KOPT-K1 (cell line): Measurements from ENCODE around the gene TACC2.

Experiments used
- H3K27ac ChIP-seq: fragments of 200-600 bp; sonication (generic); 2 replicates; pipeline ENCODE4 v1.5.1; 2016; ENCODE audit warnings: antibody characterized with exemption, mild to moderate bottlenecking, low read depth, low read length; ENCODE audit not compliant: poor library complexity, severe bottlenecking
- H3K36me3 ChIP-seq: fragments of 200-600 bp; sonication (generic); 2 replicates; pipeline ENCODE4 v1.5.1; 2017; ENCODE audit warnings: antibody characterized with exemption, mild to moderate bottlenecking, low read length, moderate library complexity; ENCODE audit not compliant: insufficient read depth
- H3K9me3 ChIP-seq: fragments of 200-600 bp; sonication (generic); 2 replicates; pipeline ENCODE4 v1.5.1; 2017; ENCODE audit warnings: antibody characterized with exemption, low read length, mild to moderate bottlenecking; ENCODE audit not compliant: insufficient read depth, poor library complexity, severe bottlenecking

Gene TACC2

GRCh38 chr10:122034149-122034756 lies 45.3 kb downstream of the TACC2 start:
- H3K36me3 ChIP-seq = no peaks in the 10 kb centered on the region
- no peak overlapping the region for H3K27ac ChIP-seq

DNA sequence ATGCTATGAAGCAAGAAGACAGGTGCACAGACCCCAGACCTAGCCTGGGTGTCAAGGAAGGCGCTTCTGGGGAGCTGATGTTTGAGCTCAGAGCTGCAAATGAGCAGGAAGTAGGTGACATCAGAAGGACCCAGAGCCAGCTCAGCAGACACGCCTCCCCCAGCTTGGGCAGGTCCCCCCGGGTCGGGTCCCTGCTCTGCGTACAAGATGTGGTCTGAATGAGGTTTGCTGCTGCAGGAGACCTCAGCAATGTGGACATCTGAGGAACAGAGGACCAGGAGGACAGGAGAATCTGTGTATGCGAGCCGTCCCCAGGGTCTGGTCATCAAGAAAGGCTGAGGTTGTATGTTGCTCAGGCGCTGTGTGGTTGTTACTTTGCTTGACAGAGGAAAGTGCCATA lies 51.8 kb downstream of the TACC2 start:
- Histone ChIP-seq H3K9me3 (no peaks in the 10 kb centered on the region), H3K36me3 (no peaks in the 10 kb centered on the region), H3K27ac (no peak overlapping the region)

More at GRCh38 chr10:122034149-122034756, 45.3 kb downstream of the TACC2 start:
- no peaks in the 10 kb centered on the region for H3K9me3 ChIP-seq

GRCh38 chr10:122042836-122043235 lies 53.9 kb downstream of the TACC2 start:
- Histone ChIP-seq H3K9me3 (no peaks in the 10 kb centered on the region), H3K36me3 (no peaks in the 10 kb centered on the region), H3K27ac (no peak overlapping the region)

DNA sequence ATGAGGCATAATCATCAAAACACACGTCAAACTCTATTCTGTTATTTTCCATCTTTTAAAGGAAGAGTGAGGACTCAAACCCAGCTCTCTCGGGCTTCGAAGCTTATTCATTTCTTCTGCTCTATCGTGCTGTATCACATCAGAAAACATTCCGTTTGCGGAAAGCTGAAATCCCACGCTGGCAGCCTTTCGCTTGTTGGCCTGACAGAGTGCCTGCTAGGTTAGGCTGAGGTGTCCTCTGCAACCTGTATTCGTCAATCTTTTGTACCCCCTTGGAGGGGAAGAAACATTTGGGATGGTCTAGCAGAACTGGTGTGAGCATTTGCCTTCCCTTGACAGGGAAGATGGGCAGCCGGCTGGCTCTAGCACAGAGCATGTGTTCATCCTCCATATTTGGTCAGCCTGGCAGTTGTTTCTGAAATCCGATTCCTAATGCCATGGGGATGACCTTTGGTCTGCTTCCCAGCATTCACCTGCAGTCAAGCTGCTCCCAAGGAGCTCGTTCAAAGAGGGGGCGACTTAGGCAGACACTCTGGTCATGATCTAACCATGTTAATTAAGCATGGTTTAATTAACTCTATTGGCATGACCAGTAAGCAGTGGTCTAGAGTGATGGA lies 55.2 kb downstream of the TACC2 start:
- no peaks in the 10 kb centered on the region for H3K9me3 ChIP-seq
- no peak overlapping the region for H3K27ac ChIP-seq
- no peaks in the 10 kb centered on the region for H3K36me3 ChIP-seq

- Histone ChIP-seq H3K9me3 (no peaks in the 10 kb centered on the region), H3K27ac (no peak overlapping the region), H3K36me3 (no peaks in the 10 kb centered on the region)
Measured at GRCh38 chr10:122044713-122045112, 55.8 kb downstream of the TACC2 start.

DNA sequence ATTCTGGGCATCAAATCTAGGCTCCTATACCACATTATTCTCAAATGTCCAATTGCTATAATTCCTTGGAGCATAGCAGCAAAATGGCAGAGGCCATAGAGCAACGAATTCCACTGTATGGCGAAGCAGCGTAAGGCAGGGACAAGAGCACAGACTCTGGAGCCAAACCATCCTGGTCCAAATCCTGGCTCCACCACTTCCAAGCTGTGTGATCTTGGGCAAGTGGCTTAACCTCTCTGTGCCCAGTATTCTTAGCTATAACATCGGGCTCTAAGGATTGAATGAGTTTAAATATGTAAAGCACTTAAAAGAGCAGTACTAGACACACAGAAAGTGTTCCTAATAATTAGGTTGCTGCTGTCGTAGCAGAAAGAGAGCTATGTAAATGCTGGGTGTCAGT lies 56.2 kb downstream of the TACC2 start:
- Histone ChIP-seq H3K27ac (no peak overlapping the region), H3K36me3 (no peaks in the 10 kb centered on the region), H3K9me3 (no peaks in the 10 kb centered on the region)

DNA sequence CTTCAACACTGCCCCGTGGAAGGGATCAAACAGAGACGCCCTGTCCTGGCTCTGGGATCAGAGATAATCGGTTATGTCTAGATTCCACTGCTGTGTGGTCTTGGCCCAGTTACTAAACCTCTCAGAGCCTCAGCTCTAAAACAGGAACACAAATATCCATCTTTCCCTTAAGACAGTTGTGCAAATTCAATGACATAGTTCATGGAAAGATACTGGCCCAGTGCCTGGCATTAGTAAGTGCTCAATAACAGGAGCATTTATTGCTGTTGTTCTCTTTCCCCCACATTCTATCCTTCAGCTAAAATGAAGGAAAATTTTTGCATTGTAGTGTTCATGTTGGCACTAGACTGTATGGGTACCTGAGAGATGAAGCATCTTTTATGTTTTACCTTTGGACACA lies 58.6 kb downstream of the TACC2 start:
- no peaks in the 10 kb centered on the region for H3K36me3 ChIP-seq

DNA sequence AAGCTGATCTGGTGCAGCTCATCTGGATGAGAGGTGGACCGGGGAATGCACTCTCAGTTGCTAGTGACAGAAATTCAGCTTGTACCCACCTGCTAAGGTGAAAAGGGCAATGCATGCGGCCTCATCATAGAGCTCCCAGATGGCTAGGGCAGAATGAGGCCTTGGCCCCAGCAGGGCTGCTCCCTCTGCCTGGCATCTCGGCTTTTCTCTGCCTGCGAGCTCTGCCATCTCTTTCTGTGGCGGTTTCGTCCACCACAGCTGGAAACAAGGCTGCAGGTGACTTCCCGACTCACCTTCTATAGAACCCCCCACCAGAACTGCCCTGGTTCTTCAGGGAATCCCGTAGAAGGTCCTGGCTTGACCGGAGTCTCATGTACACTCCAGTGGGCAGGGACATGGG lies 60.1 kb downstream of the TACC2 start:
- H3K27ac ChIP-seq = no peak overlapping the region
- H3K9me3 ChIP-seq = no peaks in the 10 kb centered on the region

More for the DNA sequence above, 58.6 kb downstream of the TACC2 start:
- H3K27ac ChIP-seq = no peak overlapping the region
- H3K9me3 ChIP-seq = no peaks in the 10 kb centered on the region

DNA sequence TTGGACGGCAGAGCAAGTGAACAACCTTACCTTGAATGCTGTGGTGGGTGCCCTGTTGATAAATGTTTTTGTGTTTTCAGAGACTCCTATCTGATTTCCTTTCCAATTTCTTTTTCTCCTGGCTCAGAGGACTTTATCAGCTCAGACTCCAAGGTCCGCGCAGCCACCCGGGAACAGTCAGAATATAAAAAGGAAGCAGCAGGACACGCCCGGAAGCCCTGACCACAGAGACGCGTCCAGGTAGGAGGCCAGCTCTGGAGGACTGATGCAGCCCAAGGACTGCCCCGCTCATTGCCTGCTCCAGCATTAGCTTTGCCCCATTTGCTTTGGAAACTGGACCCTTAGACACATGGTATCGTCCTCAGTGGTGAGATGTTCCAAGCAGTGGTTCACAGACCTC lies 61.3 kb downstream of the TACC2 start:
- H3K36me3 ChIP-seq = no peaks in the 10 kb centered on the region
- H3K9me3 ChIP-seq = no peaks in the 10 kb centered on the region
- no peak overlapping the region for H3K27ac ChIP-seq

More for the DNA sequence above, 60.1 kb downstream of the TACC2 start:
- H3K36me3 ChIP-seq = no peaks in the 10 kb centered on the region

GRCh38 chr10:122050811-122051210 lies 61.8 kb downstream of the TACC2 start:
- H3K9me3 ChIP-seq = no peaks in the 10 kb centered on the region
- no peaks in the 10 kb centered on the region for H3K36me3 ChIP-seq
- no peak overlapping the region for H3K27ac ChIP-seq

DNA sequence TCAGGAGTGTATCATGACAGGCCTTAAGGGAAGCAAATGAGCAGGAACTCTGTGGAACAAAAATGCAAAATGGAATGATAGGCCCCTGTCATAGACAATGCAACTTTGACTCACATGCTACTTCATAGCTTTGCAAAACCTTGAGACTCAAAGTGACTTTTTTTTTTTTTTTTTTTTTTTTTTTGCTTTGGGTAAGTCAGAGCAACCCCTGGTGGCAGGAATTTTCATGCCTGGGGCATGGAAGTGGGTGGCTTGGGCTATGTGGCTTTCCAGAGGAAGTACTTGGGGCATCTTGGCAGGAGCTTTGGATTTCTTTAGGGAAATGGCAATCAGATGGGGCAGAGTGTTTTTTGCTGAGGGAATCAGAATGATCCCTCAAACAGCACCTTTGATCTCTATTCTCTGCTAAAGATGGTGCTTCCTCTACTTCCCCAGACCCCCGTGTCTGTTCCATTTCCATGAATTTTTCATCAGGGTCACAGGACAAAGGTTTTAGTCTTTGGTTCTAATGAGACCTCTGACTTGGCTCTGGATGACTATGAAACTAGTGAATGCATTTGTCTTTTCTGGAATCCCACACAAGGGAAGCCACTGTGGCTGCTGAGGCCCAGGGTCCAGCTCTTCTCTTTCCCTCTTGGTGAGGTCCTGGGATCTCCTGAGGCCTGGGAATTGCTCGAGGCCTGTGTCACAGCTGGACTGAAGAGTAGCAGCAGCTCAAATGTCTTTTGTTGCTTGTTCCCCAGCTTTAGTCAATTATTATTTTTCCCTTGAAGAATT lies 62.8 kb downstream of the TACC2 start:
- Histone ChIP-seq H3K36me3 (no peaks in the 10 kb centered on the region), H3K9me3 (no peaks in the 10 kb centered on the region), H3K27ac (no peak overlapping the region)

GRCh38 chr10:122052701-122053100 lies 63.7 kb downstream of the TACC2 start:
- H3K36me3 ChIP-seq = no peaks in the 10 kb centered on the region
- no peak overlapping the region for H3K27ac ChIP-seq
- H3K9me3 ChIP-seq = no peaks in the 10 kb centered on the region

DNA sequence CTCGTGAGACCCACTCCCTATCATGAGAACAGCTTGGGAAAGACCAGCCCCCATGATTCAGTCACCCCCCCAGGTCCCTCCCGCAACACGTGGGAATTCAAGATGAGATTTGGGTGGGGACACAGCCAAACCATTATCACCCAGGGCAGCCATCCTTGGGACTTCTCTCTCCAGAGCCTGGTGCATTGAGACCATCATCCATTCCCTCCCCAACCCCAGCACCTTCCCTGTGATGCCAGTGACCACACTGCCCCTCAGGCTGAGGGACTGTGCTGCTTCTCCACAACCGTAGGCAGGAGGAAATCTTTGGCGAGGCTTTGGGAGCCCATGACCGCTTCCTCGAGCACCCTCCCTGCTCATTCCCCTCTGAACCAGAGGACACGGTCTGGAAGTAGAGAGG lies 64.4 kb downstream of the TACC2 start:
- H3K27ac ChIP-seq = no peak overlapping the region

DNA sequence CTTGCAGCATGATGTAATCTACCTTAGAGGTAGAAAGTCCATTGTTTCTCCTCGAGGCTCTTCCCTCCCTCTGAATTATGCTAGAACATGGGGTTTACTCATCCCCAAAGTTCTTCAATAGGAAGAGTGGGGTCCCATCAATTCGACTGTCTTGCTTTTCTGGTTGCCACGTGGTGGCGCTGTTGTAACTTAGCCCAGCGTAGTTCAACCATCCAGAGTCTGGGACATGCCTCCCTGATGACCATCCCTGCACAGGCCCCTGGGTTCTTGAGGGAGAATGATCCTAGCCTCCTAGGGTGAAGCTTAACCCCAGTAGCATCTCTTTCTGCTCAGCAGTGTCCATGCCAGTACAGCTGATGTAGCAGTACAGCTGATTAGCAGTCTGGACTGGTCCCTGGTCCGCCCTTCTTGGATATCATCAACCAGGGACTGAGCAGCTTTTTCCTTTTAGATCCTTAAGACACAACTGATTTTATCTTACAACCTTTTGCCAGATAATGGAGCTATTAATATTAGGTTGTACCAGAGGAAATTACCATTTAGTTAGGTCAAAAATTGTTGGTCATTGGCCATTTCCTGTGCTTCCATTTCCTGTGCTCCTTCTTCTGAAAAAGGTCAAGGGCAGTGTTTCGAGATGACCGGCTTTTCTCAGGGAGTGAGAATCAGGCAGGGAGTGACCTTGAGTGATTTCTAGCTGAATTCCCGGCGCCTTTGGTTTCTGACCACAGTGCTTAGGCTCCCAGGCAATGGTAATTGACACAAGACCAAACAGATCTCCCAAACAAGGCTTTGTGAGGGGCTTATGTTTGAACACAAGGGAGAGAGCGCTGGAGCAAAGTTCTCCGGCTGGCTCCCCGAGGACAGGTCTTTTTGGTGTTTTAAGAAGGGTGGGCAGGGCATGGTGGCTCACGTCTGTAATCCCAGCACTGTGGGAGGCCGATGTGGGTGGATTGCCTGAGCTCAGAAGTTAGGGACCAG lies 65.4 kb downstream of the TACC2 start:
- no peaks in the 10 kb centered on the region for H3K36me3 ChIP-seq
- H3K27ac ChIP-seq = no peak overlapping the region
- no peaks in the 10 kb centered on the region for H3K9me3 ChIP-seq

More for the DNA sequence above, 64.4 kb downstream of the TACC2 start:
- H3K36me3 ChIP-seq = no peaks in the 10 kb centered on the region
- H3K9me3 ChIP-seq = no peaks in the 10 kb centered on the region

DNA sequence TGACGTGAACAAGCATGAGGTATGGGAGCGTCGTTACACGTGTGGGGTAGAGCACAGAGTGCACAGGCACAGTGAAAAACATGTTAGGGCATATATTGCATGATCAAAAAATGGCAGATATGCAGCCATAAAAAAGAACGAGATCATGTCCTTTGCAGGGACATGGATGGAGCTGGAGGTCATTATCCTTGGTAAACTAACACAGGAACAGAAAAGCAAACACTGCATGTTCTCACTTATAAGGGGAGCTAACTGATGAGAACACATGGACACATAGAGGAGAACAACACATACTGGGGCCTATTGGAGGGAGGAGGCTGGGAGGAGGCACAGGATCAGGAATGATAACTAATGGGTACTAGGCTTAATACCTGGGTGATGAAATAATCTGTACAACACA lies 66.3 kb downstream of the TACC2 start:
- Histone ChIP-seq H3K9me3 (no peaks in the 10 kb centered on the region), H3K27ac (no peak overlapping the region), H3K36me3 (no peaks in the 10 kb centered on the region)
